NCI-H524 treated with DMSO at 0.1 percent for 48 hours (cell line): ENCODE measurements around the gene MYOZ3.

ENCODE experiments used
- DNase-seq: peaks from one replicate; lab custom pipeline; 2025; lab: John Stamatoyannopoulos, UW

Gene MYOZ3

DNA sequence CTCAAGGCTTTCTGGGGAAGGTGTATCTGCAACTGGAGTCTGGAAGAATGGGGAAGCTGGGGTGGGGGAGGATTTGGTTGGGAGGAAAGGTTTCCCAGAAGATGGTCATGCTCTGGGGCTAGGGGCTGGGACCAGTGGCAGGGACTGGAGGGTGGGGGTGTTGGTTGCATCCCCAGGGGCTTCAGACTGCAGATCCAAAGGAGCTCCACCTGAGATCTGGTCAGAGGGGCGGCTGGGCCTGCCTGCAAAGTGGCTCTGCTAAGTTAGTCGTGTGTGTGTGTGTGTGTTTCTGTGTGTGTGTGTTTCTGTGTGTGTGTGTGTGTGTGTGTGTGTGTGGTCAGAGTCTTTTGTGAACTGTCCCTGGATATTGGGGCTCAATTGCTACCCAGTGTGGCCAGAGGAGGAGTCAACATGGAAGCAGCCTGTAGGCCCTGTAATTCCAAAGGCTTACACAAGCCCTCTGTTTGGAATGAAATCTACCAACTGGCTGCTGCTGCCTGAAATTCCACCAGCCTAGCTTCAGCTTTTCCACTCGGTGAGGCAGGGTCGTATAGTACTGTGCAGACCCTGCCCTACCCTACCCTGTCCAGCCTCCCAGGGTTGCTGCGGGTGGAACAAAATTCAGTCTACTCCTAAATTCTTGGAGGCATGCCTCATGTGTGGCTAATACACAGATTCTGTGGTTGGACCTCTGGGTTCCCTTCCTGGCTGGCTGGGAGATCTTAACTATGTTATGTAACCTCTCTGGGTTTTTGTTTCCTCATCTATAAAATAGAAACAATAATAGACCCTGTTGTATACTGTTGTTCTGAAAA, 33.1 kb upstream of the MYOZ3 start:
- DNase-seq, result no peak

DNA sequence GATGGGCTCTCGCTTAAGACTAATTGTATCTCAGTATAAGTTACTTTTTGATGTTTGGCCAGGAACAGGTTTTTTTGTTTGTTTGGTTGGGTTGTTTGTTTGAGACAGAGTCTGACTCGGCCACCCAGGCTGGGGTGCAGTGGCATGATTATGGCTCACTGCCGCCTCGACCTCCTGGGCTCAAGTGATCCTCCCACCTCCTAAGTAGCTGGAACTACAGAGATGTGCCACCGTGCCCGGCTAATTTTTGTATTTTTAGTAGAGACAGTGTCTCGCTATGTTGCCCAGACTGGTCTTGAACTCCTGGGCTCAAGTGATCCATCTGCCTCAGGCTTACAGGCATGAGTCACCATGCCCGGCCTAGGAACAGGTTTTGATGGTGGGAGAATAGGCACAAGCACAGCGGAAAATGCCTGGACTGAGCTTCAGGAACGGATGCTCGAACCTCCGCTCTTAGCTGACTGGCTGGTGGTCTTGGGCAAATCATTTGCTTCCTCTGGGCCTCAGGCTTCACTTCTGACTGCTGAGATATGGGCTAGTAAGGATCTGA, 32.0 kb upstream of the MYOZ3 start:
- no peak for DNase-seq

DNA sequence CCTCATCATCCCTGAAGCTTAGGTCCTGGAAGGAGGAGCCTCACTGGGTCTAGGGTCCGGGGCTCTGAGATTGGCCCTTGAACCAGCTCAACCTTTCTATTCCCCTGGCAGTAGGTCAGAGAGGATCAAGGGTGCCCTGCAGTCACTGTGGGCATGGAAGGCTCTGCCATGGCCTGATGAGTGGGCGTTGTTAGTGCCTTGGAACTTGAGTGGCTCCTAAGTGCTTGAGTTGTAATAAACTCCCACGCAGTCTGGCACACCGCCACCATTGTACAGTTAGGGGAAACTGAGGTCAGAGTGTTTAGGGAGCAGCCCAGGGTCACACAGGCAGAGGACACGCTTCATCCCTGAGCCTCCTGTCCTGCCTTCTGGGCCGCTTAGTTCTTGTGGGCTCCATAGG, 31.0 kb upstream of the MYOZ3 start:
- no peak for DNase-seq

DNA sequence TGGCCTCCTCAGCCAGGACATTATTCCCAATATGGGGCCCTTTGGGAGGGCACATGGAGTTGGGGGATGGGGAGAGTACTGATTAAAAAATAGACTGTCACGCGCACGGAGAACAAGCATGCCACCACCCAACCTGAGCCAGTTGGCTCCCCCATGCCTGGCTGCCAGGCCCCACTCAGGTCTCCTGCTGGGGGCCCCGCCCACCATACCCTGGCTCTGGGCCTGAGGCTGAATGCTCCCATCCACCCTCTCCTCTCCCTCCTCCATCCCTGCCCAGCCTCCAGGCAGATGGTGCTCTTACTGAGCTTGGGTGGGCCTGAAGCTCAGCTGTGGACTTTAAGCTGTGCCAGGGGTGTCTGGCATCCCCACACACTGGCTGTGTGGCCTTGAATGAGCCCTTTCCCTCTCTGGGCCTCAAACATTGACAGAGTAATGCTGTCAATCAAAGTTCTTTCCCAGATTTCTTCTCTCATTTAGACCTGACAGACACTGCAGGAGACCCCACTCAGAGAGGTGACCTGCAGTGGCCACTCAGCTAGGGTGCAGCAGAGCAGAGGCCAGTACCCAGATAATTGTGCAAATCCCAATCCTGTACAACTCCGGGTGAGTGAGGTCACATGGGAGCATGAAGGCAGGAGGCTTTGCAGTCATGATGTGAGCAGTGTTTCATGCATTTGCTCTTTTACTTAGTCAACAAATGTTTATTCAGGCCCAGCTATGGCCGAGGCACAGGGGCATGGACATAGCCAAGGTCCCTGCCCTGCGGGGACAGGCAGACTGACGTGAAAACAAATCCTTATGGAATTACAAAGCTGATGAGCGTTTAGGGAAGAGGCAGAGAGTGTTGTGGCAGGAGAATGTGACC, 30.4 kb upstream of the MYOZ3 start:
- DNase-seq, result no peak

DNA sequence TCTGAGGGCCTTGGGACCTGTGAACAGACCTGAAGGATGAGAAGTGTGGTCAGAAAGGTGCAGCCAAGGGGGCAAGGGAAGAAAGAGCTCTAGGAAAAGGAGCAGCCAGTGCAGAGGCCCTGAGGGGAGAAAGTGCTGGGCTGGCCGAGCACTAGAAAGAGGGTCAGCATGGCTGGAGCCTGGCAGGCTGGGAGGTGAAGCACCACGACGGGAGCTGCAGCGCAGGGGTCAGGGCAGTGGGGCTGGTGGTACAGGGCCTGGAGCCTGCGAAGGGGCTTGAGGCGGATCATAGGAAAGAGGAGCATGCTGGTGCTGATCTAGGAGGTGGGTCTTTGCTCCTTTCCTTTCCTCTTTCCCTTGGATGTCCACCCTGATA, 29.7 kb upstream of the MYOZ3 start:
- no peak for DNase-seq

DNA sequence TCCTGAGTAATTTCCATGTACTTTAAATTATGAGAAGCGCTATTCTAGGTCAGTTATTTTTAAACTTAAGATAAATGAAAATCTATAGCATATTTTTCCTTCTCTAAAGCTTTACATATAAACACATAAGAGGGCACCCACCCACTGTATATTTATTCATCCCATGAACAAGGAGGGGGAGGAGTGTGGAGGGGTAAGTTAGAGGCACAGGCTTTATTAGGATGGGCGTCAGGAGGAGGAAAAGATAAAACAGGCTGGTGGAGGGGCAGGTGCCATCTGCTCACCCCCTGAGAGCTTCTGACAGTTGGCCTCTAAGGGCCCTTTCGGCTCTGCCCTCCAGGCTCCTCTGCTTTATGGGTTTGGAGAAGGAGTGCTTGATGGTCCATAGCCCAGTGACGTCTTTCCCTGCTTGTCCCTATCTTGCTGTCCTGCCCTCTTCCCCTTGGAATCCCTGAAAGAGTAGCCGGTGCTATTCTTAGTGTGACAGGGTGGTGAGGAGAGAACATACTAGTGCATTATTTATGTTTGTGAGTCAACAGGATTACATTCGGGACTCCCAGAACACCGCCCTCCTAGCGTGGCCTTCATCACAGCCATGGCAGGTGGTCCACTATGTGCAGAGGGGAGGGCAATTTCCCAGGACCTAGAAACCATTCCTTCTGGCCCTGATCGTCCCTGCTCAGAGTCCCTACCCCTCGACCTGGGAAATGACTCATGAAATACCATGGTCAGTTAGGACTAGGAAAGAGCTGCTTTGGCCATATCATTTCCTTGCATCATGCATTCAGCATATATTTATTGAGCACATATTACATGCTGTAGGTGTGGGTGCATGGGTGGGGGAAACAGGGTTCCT, 28.5 kb upstream of the MYOZ3 start:
- peak; percentile 91 for DNase-seq

DNA sequence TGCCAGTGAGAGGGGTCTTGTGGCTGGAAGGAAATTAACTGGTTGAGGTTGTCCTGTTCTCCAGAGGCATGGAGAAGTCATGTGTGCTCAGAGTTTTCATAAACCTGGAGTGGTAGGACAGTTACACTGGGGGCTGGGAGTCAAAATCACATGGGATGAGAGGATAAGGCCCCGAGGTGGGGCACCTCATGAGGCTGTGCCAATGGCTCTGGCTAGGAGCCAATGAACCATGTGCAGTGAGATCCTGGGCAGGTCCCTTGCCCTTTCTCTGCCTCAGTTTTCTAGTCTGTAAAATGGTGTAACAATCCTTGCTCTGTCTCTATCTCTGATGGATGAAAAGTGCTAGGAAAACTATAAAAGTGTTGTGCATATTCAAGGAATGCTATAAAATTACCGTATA, 27.6 kb upstream of the MYOZ3 start:
- DNase-seq, result no peak

DNA sequence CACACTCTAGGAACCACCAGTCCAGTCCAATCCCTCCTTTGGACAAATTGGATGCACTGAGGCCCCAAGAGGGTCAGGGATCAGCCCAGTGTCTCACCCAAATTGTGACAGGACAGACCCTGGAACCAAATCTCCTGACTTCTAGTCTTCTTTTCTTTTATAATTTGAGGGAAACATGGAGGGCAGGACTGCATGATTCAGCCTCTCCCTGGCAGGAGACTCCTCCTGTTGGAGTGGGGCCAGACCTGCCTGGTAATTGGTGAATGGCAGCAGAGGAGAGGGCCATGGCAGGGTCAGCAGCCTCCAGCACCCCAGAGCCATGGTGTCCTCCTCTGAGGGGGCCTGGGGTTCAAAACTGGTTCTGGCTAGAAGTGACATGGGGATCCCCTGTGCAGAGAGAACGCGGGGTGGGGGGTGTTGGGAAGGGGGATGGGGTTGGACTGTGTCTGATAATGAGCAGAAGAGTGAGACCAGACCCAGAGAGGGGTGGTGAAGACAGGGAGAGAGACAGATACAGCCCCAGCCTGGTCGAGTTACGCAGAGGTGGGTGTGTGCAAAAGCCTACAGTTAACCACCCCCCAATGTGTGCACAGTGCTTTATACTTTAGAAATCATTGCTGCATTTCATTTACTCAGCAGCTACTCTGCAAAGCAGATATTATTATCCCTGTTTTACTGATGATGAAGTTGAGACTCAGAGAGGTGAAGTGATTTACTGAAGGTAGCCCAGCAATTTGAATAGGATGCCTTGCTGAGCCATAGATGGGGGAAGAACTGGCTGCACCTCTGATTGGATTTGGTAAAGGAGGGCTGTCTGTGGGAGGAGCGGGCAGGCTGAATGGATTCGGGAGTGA, 24.4 kb upstream of the MYOZ3 start:
- no peak for DNase-seq

DNA sequence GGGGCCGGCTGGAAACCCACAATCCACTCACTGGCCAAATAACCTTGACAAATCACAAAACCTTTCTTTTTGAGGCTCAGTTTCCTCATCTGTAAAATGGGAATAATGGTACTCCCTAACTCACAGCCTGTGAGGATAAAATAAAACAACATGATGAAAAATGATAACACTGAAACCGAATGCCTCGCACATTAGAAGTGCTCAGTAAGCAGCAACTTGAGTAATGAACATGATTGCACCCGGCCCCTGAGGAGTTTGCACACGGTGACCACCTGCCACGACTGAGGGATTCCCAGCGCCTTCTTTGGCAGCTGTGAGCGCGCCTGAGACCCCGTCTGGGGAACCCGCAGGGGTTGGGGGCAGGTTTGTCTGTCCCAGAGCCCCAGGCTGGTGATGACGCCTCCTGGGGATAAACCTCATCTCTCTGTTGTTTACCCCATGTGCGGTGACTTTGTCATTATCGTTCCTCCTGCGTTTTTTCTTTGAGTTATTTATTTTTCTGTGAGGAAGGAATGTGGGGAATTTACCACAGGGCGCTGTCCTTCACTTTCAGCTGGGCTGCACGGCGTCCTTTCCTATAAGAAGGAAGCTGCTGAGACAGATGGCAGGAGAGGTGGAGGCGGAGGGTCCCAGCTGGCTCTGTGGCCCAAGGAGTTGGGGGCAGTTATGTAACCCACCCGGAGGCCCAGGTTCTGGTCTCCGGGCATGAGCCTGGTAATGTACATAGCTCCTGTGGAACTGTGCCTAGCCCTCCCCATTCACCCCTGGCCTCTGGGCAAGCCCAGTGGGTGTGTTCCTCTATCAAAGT, 23.6 kb upstream of the MYOZ3 start:
- peak; percentile 75 for DNase-seq

DNA sequence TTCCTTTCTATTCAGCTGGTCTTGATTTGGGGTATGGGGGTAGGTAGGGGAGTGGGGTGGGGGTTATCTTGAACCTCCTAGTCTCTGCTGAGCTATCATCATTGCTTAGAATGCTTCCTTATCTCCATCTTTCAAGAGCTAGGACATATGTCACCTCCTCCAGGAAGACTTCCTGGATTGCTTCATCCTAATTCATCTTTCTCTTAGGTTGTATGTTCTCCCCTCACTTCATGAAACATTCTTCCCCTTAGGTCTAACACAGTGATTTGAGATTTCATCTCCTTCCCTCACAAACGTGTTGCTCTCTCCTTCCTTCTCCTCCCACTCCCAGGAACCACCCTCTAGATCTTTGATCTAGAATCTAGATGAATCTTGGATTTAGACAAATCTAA, 23.0 kb upstream of the MYOZ3 start:
- no peak for DNase-seq

DNA sequence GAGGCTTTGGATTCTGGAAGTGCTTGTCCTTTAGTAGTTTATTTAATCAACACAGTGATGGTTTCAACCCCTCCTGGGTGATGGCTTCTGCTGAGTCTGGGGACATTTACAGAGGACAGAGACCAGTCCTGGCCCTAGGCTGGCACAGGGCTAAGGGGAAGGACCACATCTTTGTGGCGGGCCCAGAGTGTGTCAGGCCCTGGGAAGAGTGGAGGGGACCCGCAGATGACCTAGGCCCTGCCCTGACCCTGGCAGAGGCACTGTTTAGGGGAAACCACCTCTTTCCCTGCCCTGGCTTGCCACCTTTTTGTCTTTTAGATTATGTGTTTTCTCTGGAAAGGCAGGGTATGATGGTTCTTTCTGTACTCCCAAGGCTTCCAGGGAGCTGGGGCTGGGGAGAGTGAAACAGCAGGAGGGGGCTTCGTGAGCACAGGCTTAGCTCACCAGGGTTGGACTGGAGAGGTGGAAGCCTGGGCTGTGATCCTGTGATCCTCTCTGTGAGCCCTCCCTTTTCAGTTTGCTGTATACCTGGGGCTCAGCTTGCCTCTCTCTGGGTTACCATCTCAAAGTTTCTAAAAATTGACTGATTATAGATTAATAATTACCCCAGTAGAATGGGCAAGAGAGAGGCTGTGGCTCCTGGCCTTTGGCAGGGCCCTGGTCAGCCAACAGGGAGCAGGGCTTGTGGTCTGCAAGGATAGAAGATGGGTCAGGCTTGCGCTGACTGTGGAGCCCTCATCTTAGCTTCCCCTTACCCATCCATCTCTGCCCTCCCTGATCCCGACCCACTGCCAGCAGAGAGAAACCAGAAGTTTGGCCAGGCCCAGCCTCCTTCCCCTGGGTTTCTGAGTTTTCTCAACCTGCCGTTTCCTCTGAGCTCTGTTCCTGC, 22.3 kb upstream of the MYOZ3 start:
- DNase-seq, result no peak

DNA sequence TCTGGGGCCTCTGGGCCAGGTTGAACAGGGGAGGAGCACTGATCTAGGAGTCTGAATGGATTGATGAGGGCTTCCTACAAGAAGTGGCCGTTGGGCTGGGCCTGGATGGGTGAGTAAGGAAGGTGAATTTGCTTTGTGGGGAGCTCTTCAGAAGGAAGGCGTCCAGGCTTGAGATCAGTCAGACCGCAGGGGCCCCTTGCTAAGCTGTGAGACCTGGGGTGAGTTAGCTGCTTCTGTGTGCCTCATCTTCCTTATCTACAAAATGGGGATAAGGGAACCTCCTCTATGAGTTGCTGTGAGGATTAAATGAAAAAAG, 21.7 kb upstream of the MYOZ3 start:
- DNase-seq, result no peak

DNA sequence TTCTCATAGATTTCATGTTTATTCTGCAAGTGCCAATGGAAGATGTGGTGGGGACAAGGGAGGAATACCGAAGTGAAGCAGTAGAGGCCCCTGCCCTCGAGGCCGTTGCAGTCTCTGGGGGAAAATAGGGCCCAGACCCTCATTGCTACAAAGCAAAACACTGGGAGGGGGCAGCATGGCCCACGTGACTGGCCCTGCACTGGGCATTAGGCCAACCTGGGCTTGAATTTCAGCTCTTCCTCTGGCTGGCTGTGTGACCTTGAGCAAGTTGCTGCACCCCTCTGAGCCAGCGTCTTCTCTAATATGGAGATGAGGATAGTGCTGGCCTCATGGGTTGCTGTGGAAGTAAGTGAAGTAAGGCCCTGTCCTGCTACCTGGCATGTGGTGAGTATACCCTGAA, 21.3 kb upstream of the MYOZ3 start:
- no peak for DNase-seq

DNA sequence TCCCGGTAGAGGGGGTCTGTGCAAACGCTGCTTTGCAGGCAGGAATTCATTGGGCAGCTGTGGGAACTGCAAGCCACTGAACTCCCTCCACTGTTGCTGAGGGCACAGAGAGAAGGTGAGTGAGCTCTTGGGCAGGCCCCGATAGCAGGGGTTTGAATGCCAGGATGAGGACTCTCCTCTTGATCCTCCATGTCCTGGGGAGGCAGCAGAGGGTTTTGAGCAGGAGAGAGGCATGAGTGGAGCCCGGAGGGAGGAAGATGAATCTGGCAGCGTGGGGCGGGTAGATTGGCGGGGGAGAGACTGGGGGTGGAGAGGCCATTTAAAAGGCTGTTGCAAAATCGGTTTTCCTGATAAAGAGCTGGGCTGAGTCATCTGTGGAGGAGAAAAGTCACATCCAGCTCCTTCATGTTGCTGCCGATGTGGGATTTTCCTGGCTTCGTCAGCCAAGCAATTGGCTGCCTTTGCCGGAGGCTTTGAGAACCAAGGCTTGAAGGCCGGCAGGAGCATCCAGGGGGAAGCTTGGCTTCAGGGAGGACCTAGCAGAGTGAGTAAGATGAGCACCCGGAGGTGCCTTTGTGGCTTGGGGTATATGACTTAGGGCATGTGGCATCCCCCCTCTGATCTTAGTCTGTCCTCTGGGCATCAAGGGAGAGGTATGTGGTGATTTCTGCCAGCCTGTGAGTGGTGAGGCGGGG, 20.6 kb upstream of the MYOZ3 start, which contains the start of gene SYNPO:
TSS of gene SYNPO (plus strand) at position 350 of the 695 bp plus-strand sequence. CDS start 7,616 bp downstream, outside the sequence.
- DNase-seq, result no peak

DNA sequence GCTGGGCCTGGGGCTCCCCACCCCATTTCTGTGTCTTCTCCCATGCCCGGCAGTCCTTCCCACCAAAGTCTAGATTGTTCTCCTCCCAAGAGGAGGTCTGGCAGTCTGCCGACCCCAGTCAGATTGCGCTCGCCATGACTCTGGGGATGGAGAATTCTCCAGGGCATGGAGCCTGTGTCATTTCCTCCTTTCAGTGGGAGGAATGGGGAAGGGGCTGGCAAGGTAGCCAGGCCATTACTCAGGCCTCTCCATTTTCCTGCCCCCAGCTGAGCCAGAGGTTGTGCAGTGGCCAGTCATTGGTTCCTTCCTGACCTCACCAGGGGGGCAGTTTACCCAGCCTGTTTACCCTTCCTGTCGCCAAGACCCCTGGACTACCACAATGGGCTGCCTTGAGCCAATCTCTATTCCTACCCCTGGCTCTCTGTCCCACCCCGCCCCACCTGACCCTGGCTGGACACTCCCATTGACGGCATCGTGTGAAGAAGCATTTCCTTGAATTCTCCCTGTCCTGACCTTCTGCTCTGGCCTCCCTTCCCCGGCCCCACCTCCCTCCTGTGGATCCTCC, 20.0 kb upstream of the MYOZ3 start:
- no peak for DNase-seq

DNA sequence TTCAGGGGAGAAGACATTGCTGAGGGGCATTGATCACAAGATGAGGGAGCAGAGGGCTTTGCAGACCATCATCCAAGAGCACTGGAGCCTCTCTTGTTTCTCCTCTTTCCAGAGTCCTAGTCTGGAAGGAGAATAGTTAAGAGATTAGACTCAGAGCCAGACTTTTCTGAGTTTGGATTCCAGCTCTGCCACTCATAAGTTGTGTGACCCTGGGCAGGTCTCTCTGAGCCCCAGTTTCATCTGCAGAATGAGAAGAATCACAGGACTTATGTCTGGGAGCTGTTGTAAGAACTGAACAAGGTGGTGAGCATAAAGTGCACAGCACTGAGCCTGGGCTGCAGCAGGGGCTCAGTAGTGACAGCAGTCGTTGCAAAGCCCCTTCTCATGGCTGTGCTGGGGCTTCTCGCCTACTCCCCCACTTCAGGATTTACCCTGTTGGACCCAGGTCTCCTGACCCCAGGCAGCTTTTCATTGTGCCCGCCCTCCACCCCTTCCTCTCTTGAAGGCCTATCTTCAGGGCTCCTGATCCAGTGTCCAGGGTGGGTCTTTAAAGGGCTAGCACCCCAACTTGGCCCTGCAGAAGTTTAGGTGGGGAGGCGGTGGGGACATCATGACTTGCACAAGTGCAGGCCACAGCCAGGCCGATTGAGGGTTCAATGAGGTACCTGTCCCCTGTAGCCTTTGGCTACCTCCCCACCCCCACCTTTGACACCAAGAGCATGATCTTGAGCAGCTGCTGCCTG, 19.1 kb upstream of the MYOZ3 start:
- no peak for DNase-seq

DNA sequence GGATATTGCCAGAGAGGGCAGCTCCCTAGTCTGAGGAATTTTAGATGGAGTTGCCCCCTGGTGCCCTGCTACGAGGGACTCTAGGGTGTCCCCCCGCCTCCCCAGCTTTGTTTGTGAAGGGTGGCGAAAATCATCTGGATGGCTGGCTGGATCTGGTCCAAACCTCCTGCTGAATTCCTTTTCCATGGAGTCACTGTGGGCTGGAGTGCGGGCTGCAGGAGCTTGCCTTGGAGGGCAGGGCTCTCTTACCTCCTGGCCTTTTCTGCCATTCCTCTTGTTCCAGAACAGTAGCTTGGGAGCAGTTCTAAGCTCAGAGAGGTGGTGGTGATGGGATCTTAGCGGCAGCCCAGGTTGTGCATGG, 18.5 kb upstream of the MYOZ3 start:
- no peak for DNase-seq
